NCI-H2227 treated with DMSO at 0.1 percent for 48 hours (cell line): ENCODE measurements around the gene MAGED2.
A peak's percentile ranks its signal among the peaks of the same experiment; 100 is the strongest.
"Not testable (repeated sequence)": the region's sequence is repeated elsewhere in the genome, so short reads cannot be mapped to it uniquely, and the experiment has no call there.

Source experiments
- DNase-seq: peaks from one replicate; lab custom pipeline; 2025; lab: John Stamatoyannopoulos, UW

The MAGED2 gene

GRCh38 chrX:54807524-54808108 lies at the start of gene MAGED2:
Gene MAGED2, plus strand, starts transcription at chrX:54807745. Its CDS starts 1,587 bp downstream, at chrX:54809332.
- DNase-seq: peak; percentile 31

- DNase-seq: no peak
These were observed 49.2 kb upstream of the MAGED2 start for GRCh38 chrX:54758114-54759055.

DNA sequence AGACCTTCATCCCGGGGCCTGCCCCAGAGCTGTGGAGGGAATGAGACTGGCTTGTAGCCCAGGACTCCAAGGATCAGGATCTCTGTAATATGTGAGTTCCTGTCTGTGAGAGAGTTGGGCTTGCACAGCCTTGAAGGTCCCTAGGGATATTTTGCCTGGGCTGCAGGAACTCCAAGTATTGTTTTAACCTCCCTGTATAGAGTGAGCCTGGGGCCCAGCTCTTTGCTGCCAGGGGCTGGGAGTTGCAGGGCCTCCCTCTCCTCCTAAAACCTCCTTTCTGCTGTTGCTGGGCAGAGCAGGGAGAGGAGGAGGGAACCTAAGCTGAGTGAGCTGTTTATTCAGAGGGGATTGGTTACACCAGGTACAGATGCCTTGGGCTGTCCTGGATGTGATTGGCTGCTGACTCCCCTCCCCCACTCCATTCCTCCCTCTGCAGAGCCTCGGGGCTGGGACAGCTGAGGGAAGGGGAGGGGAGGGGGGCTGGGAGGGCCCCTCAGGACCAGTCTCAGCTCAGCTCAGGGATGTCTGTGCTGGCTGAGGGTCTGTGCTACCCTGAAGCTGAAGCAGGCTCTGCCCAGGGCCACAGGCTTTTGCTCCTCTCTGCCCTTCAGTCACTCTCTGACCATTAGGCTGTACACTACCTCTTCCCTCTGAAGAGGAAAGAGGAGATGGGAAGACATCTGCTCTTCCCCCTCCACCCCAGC lies 33.0 kb upstream of the MAGED2 start:
- DNase-seq: not testable (repeated sequence)

- no peak for DNase-seq
These were observed 31.5 kb upstream of the MAGED2 start for GRCh38 chrX:54776061-54776460.

- no peak for DNase-seq
These were observed 30.4 kb upstream of the MAGED2 start for GRCh38 chrX:54776987-54777672.

DNA sequence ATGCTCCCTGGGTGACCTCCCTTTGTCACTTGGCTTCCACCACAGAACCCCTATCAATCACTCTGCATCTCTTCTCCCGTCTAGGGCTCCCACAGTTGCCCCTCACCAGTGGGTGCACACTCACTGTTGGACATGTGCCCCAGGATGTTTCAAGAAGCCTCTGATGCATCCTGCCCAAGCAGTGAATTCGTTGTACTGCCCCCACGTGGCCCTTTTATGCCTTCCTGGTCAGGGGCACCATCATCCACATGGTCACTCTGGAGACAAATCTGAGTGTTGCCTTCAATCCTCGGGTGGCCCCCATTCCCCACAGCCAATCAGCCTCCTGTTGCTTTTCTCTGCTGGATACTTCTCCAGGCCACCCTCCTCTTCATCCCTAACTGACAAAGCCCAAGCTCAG lies 21.6 kb upstream of the MAGED2 start:
- DNase-seq: no peak

DNA sequence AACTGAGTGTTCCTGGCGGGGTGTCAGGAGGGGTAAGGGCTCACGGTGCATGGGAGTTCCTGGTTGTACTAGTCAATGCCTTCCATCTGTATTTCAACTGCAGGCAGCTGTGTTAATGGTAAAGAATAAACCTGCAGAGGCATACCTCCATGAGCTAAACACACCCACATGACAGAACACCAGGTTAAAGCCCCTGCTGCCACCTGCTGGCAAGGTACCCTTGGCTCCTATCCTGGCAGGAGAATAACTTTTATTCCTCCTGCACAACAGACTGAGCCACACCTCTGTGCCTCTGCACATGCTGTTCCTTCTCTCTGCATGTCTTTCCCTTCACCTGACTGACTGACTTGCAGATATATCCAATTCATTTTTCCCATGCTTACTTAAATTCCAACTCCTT lies 20.6 kb upstream of the MAGED2 start:
- no peak for DNase-seq

DNA sequence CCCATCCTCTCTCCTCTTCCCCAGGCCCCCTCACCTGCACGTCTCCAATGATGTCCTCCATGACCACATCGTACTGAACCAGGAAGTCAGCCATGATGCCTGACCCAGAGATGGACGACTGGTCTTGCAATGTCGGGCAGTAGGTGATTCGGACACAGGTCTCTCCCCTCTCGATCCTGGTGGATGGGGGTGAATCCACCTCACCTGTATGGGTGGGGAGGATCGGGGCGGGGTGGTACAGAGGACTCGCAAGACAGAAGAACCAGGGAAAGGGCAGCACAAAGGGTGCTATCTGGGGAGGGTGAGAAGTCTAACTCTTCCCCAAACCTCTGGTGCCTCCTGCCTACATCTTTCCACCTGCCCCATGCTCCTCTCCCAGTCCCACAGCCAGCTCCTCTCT lies 19.1 kb upstream of the MAGED2 start:
- no peak for DNase-seq

DNA sequence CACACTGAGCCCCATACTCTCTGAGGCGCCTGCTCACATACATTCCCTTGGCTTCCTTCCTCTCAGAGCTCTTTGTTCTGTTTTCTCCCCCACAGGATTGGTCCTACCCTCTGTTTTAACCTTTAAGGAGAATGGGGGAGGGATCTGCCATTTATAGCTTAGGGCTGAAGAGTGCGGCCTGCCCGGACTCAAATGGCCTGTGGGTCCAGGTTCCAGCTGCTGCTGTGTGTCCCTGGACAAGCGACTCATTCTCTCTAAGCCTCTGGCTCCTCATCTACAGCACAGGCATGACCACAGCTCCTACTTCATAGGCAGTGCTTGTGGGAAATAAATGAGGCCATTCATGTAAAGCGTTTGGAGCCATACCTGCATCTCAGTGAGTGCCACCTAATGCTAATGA lies 18.1 kb upstream of the MAGED2 start:
- not testable (repeated sequence) for DNase-seq

DNA sequence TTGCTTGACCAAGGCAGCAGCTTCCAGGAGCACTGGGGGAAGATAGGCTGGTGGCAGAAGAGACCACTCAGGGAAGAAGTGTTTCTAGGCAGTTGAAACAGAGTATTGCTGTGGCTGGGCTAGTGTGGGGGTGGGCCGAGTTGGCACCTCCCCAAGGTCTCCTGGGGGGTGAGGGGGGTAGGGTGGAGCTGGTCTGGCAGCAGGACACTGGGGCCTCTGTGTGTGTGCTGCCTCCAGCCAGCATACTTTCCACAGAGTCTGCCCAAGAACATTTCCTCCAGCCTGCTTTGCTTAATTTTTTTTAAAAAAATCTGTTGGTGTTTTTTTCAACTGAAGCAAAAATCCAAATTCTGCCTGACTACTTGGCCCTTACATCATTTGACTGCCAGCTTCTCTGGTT lies 13.5 kb upstream of the MAGED2 start:
- DNase-seq: no peak

DNA sequence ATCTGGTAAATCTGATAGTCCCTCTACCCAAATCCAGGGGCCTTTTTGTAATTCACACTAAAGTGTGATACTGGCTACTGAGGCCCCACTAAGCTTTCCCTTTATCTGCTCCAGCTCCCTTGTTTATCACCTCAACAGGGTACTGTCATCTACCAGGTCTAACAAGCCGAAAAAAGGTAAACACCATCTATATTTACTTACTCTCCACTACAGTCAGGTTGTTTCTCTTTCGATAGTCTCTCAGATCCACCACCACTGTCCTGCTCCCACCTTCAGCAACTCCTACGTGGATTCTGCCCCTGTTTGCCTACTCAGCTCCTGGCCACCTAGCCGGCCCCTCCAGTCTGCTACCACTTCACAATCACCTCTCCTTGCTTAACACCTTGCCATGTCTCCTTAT lies 12.8 kb upstream of the MAGED2 start:
- no peak for DNase-seq

DNA sequence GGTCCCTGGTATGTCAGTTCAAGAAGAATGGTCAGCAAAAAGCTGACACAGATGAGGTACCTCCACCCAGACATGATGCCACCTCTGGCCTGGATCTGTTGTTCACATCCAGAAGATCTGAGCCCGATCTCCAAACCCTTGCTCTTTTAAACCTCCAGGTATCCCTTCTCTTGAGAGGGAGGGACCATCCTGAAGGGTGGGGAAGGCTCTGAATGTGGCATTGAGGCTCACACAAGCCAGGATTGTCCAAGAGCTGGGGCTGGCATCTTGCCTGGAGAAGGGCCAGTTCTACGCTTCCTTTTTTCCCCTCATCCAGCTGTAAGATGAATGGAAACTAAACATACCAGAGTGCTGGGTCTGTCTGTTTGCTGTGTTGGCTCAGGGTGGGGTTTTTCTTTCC lies 9.4 kb upstream of the MAGED2 start, which contains the start of gene ITIH6:
Gene ITIH6 (minus strand): TSS at position 119 of the 400 bp plus-strand sequence. CDS start 45 bp downstream, at position 74.
- no peak for DNase-seq

DNA sequence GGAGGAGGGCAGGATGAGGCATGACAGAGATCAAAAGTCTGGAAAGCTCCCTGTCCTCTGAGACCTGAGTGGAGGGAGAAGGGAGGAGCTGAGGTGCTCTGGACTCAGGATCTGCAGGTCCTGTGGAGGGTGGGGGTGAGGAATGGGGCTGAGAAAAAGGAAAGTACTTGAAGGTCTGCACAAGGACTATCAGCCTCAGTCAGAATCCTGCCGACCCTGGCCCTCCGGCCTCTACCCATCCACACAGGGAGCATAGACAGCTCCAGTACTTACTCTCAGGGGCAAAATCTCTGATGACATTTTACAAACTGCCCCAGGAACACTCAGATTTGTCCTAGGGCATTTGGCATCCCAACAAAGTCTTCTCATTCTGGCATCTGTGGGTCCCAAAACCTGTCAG lies 8.5 kb upstream of the MAGED2 start:
- DNase-seq: no peak

DNA sequence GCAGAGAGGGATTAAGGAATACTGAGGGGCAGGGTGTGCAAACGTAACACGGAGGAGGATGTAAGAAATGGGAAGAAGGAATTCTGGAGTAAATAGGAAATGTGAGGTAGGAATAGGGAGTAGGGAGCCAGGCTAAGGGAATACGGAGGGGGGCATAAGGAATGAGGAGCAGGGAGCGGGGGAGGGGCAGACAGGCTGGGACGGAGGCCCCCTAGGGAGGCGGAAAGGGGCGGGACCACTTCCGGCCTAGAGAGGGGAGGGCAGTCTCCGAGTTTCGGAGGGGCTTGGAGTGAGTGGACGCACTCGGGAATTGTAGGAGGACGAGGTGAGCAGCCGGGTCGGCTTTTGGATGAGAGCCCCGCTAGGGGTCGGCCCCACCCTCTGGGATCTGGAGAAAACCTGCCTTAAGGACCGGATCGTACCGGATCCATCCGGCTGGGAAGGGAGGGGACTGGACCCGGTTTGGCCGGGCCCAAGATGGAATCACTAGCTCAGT lies 612 bp downstream of the MAGED2 start:
- peak; percentile 88 for DNase-seq

GRCh38 chrX:54808605-54809483 lies 1.3 kb downstream of the MAGED2 start:
- DNase-seq: peak; percentile 99

DNA sequence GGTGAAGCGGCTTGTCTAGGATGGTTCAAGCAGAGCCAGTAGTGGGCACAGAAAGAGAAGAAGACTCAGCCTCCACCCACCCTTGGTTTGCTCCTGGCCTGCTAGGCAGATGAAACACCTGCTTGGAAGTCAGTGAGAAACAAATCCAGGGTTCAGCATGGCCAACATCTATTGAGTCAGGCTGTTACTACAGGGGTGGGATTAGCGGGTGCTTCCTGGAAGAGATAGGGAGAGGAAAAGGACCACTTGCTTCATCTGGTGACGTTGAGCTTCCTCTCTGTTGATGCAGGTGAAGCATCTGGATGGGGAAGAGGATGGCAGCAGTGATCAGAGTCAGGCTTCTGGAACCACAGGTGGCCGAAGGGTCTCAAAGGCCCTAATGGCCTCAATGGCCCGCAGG lies 3.0 kb downstream of the MAGED2 start:
- DNase-seq: no peak

DNA sequence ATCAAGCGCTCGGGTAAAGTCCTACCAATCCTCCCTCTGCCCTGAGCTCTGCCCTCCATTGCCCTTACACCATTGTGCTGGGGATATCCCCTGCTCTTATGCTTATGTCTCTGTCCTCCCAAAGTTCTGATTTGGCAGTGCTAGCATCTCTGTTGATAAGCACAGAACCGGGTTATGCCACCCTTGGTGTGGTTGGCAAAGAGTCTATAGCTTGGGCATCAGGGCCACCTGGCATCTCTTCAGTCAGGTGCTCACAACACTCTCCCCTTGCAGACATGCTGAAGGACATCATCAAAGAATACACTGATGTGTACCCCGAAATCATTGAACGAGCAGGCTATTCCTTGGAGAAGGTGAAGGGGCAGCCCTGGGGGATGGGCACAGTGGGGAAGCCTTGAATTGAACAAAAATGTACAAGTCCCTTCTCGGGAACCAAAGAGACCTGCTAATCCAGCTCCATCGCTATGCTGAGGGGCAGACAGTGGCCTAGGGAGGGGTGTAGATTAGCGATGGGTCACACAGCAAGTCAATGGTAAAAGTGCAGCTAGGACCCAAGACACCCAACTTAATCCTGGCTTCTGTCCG lies 3.8 kb downstream of the MAGED2 start:
- DNase-seq: no peak

DNA sequence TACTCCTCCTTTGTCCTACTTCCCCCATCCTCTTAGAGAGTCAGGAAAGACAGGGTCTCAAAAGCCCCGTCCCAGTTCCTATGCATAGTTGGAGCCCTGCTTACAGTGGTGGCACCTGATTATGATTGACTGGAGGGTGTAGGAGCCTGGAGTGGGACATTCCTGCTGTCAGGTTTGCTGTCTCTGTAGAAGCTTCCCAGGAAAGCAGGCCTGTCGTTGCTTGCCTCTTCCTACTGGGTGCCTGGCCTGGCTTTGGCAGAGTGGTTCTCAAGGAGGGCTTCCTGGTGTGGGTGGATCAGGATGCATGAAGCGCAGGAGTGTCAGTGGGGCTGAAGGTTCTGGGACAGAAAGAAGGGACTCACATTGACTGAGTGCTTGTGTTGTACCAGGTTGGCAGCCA lies 4.8 kb downstream of the MAGED2 start:
- DNase-seq: no peak

DNA sequence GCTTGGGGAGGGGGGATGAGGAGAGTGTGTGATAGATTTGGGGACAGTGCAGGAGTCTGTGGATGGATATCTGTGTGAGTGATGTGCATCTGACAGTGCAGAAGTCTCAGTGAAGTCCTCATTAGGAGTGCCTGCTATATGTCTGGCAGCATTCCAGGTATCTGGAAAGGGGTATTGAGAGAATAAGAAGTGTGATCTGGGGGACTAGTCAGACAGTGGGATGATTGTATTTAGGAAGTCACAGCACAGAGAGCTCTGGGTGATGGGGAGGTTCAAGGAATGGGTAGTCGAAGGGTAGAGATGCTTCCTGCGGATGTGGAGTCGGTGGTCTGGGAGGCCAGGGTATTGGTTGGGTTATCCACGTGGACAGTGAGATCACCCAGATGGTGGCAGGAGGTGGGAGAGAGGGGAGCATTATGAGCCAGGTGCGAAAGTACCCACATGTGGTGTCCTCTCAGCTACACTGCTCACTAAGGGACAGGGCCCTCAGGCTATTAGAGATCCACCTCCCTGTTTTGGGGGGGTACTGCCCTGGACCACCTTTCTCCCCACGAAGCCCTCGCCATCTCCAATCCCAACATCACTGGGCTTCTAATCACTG lies 9.8 kb downstream of the MAGED2 start:
- DNase-seq: no peak

GRCh38 chrX:54818221-54818620 lies 10.7 kb downstream of the MAGED2 start:
- DNase-seq: no peak
